Natural killer cell treated with Interleukin-12 subunit alpha and Interleukin-12 subunit beta and Interleukin-15 and Interleukin-18, amount 100 ng/mL, for 72 hours (primary cell): ENCODE results near the gene TCF23. TPM values are rescaled to one million over a fixed set of nuclear protein-coding genes. Genes with fewer than 3 reads are reported as not detected.

Source experiments
- ATAC-seq, 2 donors: fragments of 150-1000 bp; cut with Tn5 transposase in 1 of 2; sonication (Bioruptor Pico), chemical (Tn5 transposase) in 1 of 2; 2 replicates each; pipeline ENCODE4 v1.10.0; 2021
- DNase-seq: peaks from one replicate; pipeline ENCODE4 v3.0.0; 2022; ENCODE audit warnings: low spot score
- H3K27ac Mint-ChIP-seq, 2 donors: 1 replicate in 1 of 2; 2 replicates in 1 of 2; pipeline ENCODE4 v1.8.0; 2022; ENCODE audit warnings: mixed read lengths in 2 of 2, mild to moderate bottlenecking in 1 of 2, moderate library complexity in 1 of 2
- H3K27me3 Mint-ChIP-seq, 2 donors: 1 replicate in 1 of 2; 2 replicates in 1 of 2; pipeline ENCODE4 v1.8.0; 2022; ENCODE audit warnings: mixed read lengths in 2 of 2
- H3K36me3 Mint-ChIP-seq: one replicate; pipeline ENCODE4 v1.8.0; 2022; ENCODE audit warnings: mixed read lengths
- H3K4me1 Mint-ChIP-seq, 2 donors: 1 replicate in 1 of 2; 2 replicates in 1 of 2; pipeline ENCODE4 v1.8.0; 2022; ENCODE audit warnings: low read depth in 2 of 2, mixed read lengths in 2 of 2, mild to moderate bottlenecking in 1 of 2
- H3K4me3 Mint-ChIP-seq: one replicate; pipeline ENCODE4 v1.8.0; 2022; ENCODE audit warnings: mixed read lengths
- H3K9me3 Mint-ChIP-seq: 2 replicates; pipeline ENCODE4 v1.8.0; 2022; ENCODE audit warnings: mixed read lengths
- total RNA-seq, 2 donors: library from RNA; stranded (reverse); gene quantifications; one replicate each; pipeline ENCODE4 v1.2.3, GENCODE V29; 2022

The TCF23 gene
- total RNA-seq, 2 donors from 2014 or later: not detected

DNA sequence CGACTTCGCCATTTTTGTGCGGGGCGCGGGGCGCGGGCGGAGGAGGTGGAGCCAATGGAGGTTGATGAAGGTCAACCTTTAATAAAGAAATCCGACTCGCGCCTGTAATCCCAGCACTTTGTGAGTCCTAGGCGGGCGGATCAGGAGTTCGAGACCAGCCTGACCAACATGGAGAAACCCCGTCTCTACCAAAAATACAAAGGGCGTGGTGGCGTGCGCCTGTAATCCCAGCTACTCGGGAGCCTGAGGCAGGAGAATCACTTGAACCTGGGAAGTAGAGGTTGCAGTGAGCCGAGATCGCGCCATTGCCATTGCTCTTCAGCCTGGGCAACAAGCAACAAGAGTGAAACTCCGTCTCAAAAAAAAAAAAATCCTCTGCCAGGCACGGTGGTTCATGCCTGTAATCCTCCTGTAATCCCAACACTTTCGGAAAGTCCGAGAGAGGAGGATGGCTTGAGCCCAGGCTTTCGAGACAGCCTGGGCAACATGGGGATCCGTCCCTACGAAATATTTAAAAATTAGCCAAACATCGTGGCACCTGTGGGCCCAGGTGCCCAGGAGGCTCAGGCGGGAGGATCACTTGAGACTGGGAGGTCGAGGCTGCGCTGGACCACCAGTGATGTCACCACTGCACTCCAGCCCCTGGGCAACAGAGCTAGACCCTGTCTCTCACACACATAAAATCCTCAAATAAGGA is 13.9 kb upstream of the TCF23 start:
- H3K4me1 Mint-ChIP-seq: peaks cover 17 to 28% of the 10 kb centered on the region in 2 donors
- H3K4me3 Mint-ChIP-seq: peak overlapping the region; percentile 89
- H3K9me3 Mint-ChIP-seq: no peaks in the 10 kb centered on the region
- H3K36me3 Mint-ChIP-seq: peaks cover 6% of the 10 kb centered on the region
- peak overlapping the region; percentile 79 to 92 for H3K27ac Mint-ChIP-seq
- H3K27me3 Mint-ChIP-seq: no peaks in the 10 kb centered on the region
- DNase-seq (no peak), ATAC-seq (no peak)

DNA sequence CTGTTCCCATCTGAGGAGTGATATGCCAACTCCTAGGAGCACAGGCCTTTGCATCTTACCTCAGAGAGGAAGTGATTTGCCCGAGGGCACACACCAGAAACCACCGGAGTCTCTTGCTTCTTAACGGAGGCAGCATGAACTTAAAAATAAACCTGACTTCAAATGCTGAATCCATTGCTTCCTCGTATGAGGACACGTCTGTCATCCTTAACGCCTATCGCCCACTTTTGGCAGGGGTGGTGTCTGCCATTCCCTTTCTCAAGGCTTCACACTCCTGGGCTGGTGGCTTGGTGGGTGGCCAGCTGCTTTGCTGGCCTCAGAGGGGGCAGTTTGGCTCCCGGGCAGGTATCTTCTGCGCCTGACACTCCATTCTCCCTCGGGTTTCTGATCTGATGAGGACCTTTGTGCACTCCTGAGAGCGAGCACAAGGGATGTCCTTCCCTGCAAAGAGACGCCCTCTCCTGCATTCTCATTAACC is 13.3 kb upstream of the TCF23 start:
- no peak for ATAC-seq
- Mint-ChIP-seq H3K27me3 (no peaks in the 10 kb centered on the region), H3K4me3 (peak overlapping the region; percentile 32), H3K9me3 (no peaks in the 10 kb centered on the region), H3K27ac (peak overlapping the region; percentile 79 to 92), H3K4me1 (peaks cover 17 to 28% of the 10 kb centered on the region in 2 donors), H3K36me3 (peaks cover 6% of the 10 kb centered on the region)
- peak; percentile 47 for DNase-seq

- Mint-ChIP-seq H3K9me3 (no peaks in the 10 kb centered on the region), H3K27me3 (no peaks in the 10 kb centered on the region), H3K27ac (no peak overlapping the region), H3K36me3 (peaks cover 6% of the 10 kb centered on the region), H3K4me3 (no peak overlapping the region), H3K4me1 (peaks cover 17 to 21% of the 10 kb centered on the region in 2 donors)
- DNase-seq (no peak), ATAC-seq (no peak)
Observed at GRCh38 chr2:27136751-27137150, 12.1 kb upstream of the TCF23 start.

- DNase-seq (no peak), ATAC-seq (no peak)
- Mint-ChIP-seq H3K36me3 (peaks cover 6% of the 10 kb centered on the region), H3K4me1 (peaks cover 17 to 21% of the 10 kb centered on the region in 2 donors), H3K4me3 (no peak overlapping the region), H3K27ac (no peak overlapping the region), H3K27me3 (peaks cover 0 to 3% of the 10 kb centered on the region in 2 donors), H3K9me3 (no peaks in the 10 kb centered on the region)
Observed at GRCh38 chr2:27137322-27137935, 11.4 kb upstream of the TCF23 start.

- no peak overlapping the region for H3K4me3 Mint-ChIP-seq
- no peak for DNase-seq
- no peak overlapping the region for H3K27ac Mint-ChIP-seq
- peaks cover 4 to 5% of the 10 kb centered on the region in 2 donors for H3K27me3 Mint-ChIP-seq
- no peak for ATAC-seq
- H3K9me3 Mint-ChIP-seq: no peaks in the 10 kb centered on the region
- H3K4me1 Mint-ChIP-seq: peaks cover 13 to 17% of the 10 kb centered on the region in 2 donors
- peaks cover 3% of the 10 kb centered on the region for H3K36me3 Mint-ChIP-seq
Observed at GRCh38 chr2:27138111-27138510, 10.7 kb upstream of the TCF23 start.

DNA sequence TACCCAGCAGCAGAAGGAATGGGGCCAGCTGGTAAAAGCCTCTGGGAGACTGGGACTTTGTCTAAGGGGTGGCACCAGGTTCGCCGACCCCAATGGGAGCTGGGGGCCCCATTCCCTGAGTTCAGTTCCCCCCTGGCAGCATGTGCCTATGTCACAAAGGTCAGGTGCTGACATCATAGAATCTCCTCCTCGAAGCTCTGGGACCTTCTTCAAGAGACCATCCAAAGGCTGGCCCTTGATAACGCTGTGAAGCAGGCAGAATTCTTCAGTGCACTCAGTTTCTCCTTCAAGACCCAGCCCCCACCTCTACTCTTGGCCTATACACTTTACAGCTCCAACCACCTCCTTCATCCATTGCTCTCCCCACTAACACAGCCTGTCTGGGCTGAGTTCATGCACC is 9.5 kb upstream of the TCF23 start, which contains the start of gene PRR30:
Gene PRR30, minus strand, starts transcription at position 101 of the 400 bp plus-strand sequence. CDS start 1,081 bp downstream, outside the sequence.
- no peak within 1 kb of the TSS for H3K27ac Mint-ChIP-seq
- no peaks in the 10 kb centered on the region for H3K36me3 Mint-ChIP-seq
- DNase-seq (no peak), ATAC-seq (no peak)
- peaks cover 8 to 16% of the 10 kb centered on the region in 2 donors for H3K27me3 Mint-ChIP-seq
- H3K9me3 Mint-ChIP-seq: no peaks in the 10 kb centered on the region
- peaks cover 5 to 9% of the 10 kb centered on the region in 2 donors for H3K4me1 Mint-ChIP-seq
- no peak within 1 kb of the TSS for H3K4me3 Mint-ChIP-seq

DNA sequence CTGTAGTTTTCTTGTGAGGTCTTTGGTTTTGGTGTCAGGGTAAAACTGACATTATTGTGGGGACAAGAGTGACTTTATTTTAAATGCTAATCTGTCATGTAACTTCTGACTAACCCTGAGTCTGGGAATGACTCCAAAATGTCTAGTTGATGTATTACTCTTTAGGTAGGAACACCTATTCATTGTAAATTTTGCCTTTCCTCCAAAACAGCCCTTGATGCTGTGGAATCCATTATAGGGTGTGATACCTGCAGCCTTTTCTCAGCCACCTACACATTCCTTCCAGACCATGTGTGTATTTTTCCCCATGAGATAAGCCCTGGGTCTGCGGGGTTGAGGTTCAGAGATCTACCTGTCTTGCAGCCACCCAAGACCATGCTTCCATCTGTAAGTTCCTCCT is 5.5 kb upstream of the TCF23 start:
- H3K27me3 Mint-ChIP-seq: peaks cover 18 to 28% of the 10 kb centered on the region in 2 donors

GRCh38 chr2:27145682-27146081 is 3.1 kb upstream of the TCF23 start:
- Mint-ChIP-seq H3K4me3 (no peak overlapping the region), H3K36me3 (no peaks in the 10 kb centered on the region), H3K27ac (no peak overlapping the region), H3K27me3 (peaks cover 18 to 30% of the 10 kb centered on the region in 2 donors), H3K9me3 (no peaks in the 10 kb centered on the region), H3K4me1 (no peaks in the 10 kb centered on the region)
- DNase-seq (no peak), ATAC-seq (no peak)

More for the DNA sequence above, 5.5 kb upstream of the TCF23 start:
- Mint-ChIP-seq H3K36me3 (no peaks in the 10 kb centered on the region), H3K9me3 (no peaks in the 10 kb centered on the region), H3K27ac (no peak overlapping the region), H3K4me1 (no peaks in the 10 kb centered on the region), H3K4me3 (no peak overlapping the region)
- ATAC-seq (no peak), DNase-seq (peak; percentile 13)

DNA sequence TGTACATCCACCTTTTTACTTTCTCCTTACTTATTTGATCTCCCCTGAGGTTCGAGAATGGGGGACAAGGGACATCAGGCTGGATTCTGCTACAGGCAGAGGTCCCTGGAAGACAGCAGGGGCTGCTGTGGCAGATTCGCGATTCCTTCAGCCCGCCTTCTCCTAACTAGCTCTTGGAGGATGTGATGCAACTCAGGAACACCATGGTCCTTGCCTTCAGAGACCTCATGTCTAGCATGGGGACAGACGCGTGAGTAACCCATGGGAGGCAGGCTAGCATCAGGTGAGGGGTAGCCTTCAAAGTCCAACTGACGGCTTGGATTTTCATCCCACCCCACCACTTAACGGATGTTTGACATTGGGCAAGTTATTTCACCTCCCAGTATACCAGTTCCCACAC is 869 bp upstream of the TCF23 start:
- no peak overlapping the region for H3K4me3 Mint-ChIP-seq
- ATAC-seq (no peak), DNase-seq (no peak)
- no peaks in the 10 kb centered on the region for H3K9me3 Mint-ChIP-seq
- H3K36me3 Mint-ChIP-seq: no peaks in the 10 kb centered on the region
- H3K27ac Mint-ChIP-seq: no peak overlapping the region
- peaks cover 15 to 27% of the 10 kb centered on the region in 2 donors for H3K27me3 Mint-ChIP-seq
- no peaks in the 10 kb centered on the region for H3K4me1 Mint-ChIP-seq

DNA sequence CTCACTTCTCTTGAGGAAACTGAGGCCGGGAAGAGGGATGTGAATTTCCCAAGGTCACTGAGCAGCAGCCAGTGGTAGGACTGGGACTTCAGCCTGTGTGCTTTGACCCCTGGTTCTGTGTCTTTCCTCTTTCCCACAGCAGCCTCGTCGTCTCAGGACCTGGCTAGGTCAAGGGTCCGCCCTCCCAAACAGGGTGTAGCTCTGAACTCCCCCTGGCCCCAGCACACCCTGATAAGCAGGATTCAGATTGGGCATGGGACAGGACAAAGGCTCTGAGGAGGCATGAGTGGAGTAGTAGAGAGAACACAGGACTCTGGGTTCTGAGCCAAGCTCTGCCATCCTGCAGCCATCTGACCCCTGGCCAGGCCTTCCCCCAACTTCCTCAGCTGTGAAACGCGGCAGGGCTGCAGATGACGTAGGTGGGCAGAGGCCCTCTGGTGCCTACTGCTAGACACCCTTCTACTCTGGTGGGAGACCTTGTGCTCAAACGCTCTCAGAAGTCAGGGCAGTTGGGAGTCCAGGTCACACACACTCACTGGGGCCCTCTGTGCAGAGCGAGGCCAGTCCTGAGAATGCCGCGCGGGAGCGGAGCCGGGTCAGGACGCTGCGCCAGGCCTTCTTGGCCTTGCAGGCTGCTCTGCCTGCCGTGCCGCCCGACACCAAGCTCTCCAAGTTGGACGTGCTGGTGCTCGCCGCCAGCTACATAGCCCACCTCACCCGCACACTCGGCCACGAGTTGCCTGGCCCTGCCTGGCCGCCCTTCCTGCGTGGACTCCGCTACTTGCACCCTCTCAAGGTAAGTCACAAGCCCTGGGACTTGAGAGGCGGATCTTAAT is 984 bp downstream of the TCF23 start:
- H3K36me3 Mint-ChIP-seq: no peaks in the 10 kb centered on the region
- DNase-seq (no peak), ATAC-seq (peak; percentile 17 to 34)
- no peak overlapping the region for H3K27ac Mint-ChIP-seq
- H3K27me3 Mint-ChIP-seq: peaks cover 7 to 9% of the 10 kb centered on the region in 2 donors
- H3K4me1 Mint-ChIP-seq: no peaks in the 10 kb centered on the region
- no peaks in the 10 kb centered on the region for H3K9me3 Mint-ChIP-seq
- H3K4me3 Mint-ChIP-seq: no peak overlapping the region

- H3K4me3 Mint-ChIP-seq: no peak overlapping the region
- H3K36me3 Mint-ChIP-seq: no peaks in the 10 kb centered on the region
- no peaks in the 10 kb centered on the region for H3K4me1 Mint-ChIP-seq
- ATAC-seq: no peak
- no peak for DNase-seq
- H3K27ac Mint-ChIP-seq: no peak overlapping the region
- no peaks in the 10 kb centered on the region for H3K9me3 Mint-ChIP-seq
- H3K27me3 Mint-ChIP-seq: peaks cover 4 to 8% of the 10 kb centered on the region in 2 donors
Observed at GRCh38 chr2:27150639-27151230, 1.9 kb downstream of the TCF23 start.

DNA sequence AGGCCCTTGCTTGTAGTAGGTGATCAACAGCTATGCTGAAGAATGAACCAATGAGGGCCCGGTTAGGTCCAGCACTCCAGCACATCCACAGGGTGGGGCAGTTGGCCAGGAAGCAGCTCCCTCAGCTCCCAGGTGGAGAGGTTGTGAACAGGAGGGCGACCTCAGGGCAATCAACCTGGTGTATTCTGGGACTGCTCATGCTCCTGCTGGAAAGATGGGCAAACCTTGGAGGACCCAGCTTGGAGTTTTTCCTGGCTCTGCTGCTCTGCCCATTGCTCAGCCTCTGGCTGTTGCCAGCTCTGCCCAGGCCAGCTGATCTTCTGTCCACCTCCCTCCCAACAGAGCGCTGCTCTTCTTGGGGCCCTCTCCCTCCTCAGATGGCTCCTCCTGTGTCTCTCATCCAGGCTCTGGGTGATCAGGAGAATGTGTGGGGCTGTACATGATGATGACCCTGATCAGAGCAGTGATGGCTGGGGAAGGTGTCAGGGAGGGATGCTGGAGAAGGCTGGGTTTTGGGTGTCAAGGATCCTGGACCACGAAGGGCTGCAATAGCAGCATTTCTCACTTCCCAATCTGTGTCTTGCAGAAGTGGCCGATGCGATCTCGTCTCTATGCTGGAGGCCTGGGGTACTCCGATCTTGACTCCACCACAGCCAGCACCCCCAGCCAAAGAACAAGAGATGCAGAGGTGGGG is 3.4 kb downstream of the TCF23 start:
- Mint-ChIP-seq H3K36me3 (no peaks in the 10 kb centered on the region), H3K9me3 (no peaks in the 10 kb centered on the region), H3K4me3 (no peak overlapping the region), H3K27ac (no peak overlapping the region), H3K27me3 (peaks cover 0 to 8% of the 10 kb centered on the region in 2 donors), H3K4me1 (no peaks in the 10 kb centered on the region)
- DNase-seq: no peak
- ATAC-seq: no peak
